DMS79 (cell line): ENCODE results near the gene MAP3K5.

Source experiments
- DNase-seq: peaks from one replicate; lab custom pipeline; 2025; lab: John Stamatoyannopoulos, UW

The MAP3K5 gene

GRCh38 chr6:136517002-136517401, 275.3 kb downstream of the MAP3K5 start:
- DNase-seq = no peak

GRCh38 chr6:136514591-136514990, 277.7 kb downstream of the MAP3K5 start:
- DNase-seq = no peak

- DNase-seq = no peak
These were observed 280.4 kb downstream of the MAP3K5 start for GRCh38 chr6:136511926-136512325.

GRCh38 chr6:136511397-136511796, 280.9 kb downstream of the MAP3K5 start:
- no peak for DNase-seq

GRCh38 chr6:136510782-136511181, 281.5 kb downstream of the MAP3K5 start:
- DNase-seq = no peak

- no peak for DNase-seq
These were observed 282.0 kb downstream of the MAP3K5 start for GRCh38 chr6:136510299-136510698.

GRCh38 chr6:136508725-136509392, 283.4 kb downstream of the MAP3K5 start:
- no peak for DNase-seq
